Neuronal stem cell (in vitro differentiated cells): Measurements from ENCODE around the gene ACADL.
A peak's percentile ranks its signal among the peaks of the same experiment; 100 is the strongest.

ENCODE experiments used
- DNase-seq: peaks from one replicate; pipeline ENCODE4 v3.0.0-alpha.2; 2013; ENCODE audit warnings: low spot score
- H2AFZ ChIP-seq: one replicate; pipeline ENCODE4 v1.6.1; 2013; ENCODE audit warnings: mild to moderate bottlenecking, low read length, inconsistent platforms
- H2AK5ac ChIP-seq: 2 replicates; pipeline ENCODE4 v1.6.1; 2013; ENCODE audit warnings: low read depth, mild to moderate bottlenecking, inconsistent platforms, low read length, moderate library complexity, mixed read lengths
- H2BK120ac ChIP-seq: 2 replicates; pipeline ENCODE4 v1.6.1; 2013; ENCODE audit warnings: low read depth, mild to moderate bottlenecking, inconsistent platforms, low read length, moderate library complexity, mixed read lengths
- H2BK12ac ChIP-seq: one replicate; pipeline ENCODE4 v1.6.1; 2013; ENCODE audit warnings: low read length, inconsistent platforms
- H2BK15ac ChIP-seq: 2 replicates; pipeline ENCODE4 v1.6.1; 2013; ENCODE audit warnings: mild to moderate bottlenecking, low read length, inconsistent platforms, mixed read lengths
- H2BK5ac ChIP-seq: one replicate; pipeline ENCODE4 v1.6.1; 2013; ENCODE audit warnings: inconsistent platforms, mild to moderate bottlenecking, low read length, moderate library complexity
- H3K14ac ChIP-seq: one replicate; pipeline ENCODE4 v1.6.1; 2013; ENCODE audit warnings: low read length, inconsistent platforms
- H3K18ac ChIP-seq: 2 replicates; pipeline ENCODE4 v1.6.1; 2013; ENCODE audit warnings: low read length, inconsistent platforms
- H3K23ac ChIP-seq: 2 replicates; pipeline ENCODE4 v1.6.1; 2013; ENCODE audit warnings: low read depth, mild to moderate bottlenecking, mixed read lengths, low read length, inconsistent platforms; ENCODE audit not compliant: poor library complexity
- H3K27ac ChIP-seq: replicated peaks from 3 replicates; pipeline ENCODE4 v1.5.1; 2013; ENCODE audit warnings: low read length, inconsistent platforms
- H3K27me3 ChIP-seq, 3 experiments: 2 replicates each; pipeline ENCODE4 v1.6.1; 2013; ENCODE audit warnings: low read length in 3 of 3, mild to moderate bottlenecking in 2 of 3, inconsistent platforms in 1 of 3, low read depth in 1 of 3, mixed read lengths in 1 of 3, moderate library complexity in 1 of 3; ENCODE audit not compliant: control insufficient read depth in 3 of 3, insufficient read depth in 3 of 3
- H3K36me3 ChIP-seq, 2 donors: replicated peaks in 1 of 2; 2 replicates each; pipeline ENCODE4 v1.6.1; 2013; ENCODE audit warnings: low read length in 2 of 2; ENCODE audit not compliant: control insufficient read depth in 2 of 2, insufficient read depth in 2 of 2
- H3K4ac ChIP-seq: 2 replicates; pipeline ENCODE4 v1.6.1; 2013; ENCODE audit warnings: inconsistent platforms, mild to moderate bottlenecking, low read length, moderate library complexity
- H3K4me1 ChIP-seq, 2 donors: 1 replicate in 1 of 2; 2 replicates in 1 of 2; pipeline ENCODE4 v1.6.1; 2013; ENCODE audit warnings: low read length in 2 of 2, low read depth in 1 of 2; ENCODE audit not compliant: control insufficient read depth in 2 of 2, insufficient read depth in 1 of 2
- H3K4me2 ChIP-seq: one replicate; pipeline ENCODE4 v1.6.1; 2013; ENCODE audit warnings: mild to moderate bottlenecking, low read length, inconsistent platforms; ENCODE audit not compliant: insufficient read depth, poor library complexity, severe bottlenecking
- H3K4me3 ChIP-seq, 2 donors: 2 replicates each; pipeline ENCODE4 v1.5.1; 2013; ENCODE audit warnings: low read length in 2 of 2, mild to moderate bottlenecking in 2 of 2, inconsistent platforms in 1 of 2, moderate library complexity in 1 of 2
- H3K79me1 ChIP-seq: one replicate; pipeline ENCODE4 v1.6.1; 2013; ENCODE audit warnings: low read depth, mild to moderate bottlenecking, inconsistent platforms, low read length, moderate library complexity
- H3K9ac ChIP-seq: one replicate; pipeline ENCODE4 v1.6.1; 2013; ENCODE audit warnings: mild to moderate bottlenecking, low read depth, low read length, inconsistent platforms; ENCODE audit not compliant: poor library complexity
- H3K9me3 ChIP-seq, 2 donors: replicated peaks in 1 of 2; 2 replicates each; pipeline versions ENCODE3 to v1.6.1; 2013; ENCODE audit warnings: low read length in 2 of 2, mild to moderate bottlenecking in 2 of 2, inconsistent platforms in 1 of 2, low read depth in 1 of 2, mixed read lengths in 1 of 2, moderate library complexity in 1 of 2; ENCODE audit not compliant: control insufficient read depth in 2 of 2, insufficient read depth in 1 of 2
- H4K8ac ChIP-seq: one replicate; pipeline ENCODE4 v1.6.1; 2013; ENCODE audit warnings: low read depth, mild to moderate bottlenecking, inconsistent platforms, low read length, moderate library complexity
- H4K91ac ChIP-seq: one replicate; pipeline ENCODE4 v1.6.1; 2013; ENCODE audit warnings: low read length, low read depth, mild to moderate bottlenecking, inconsistent platforms; ENCODE audit not compliant: poor library complexity
- WGBS, 2 donors: extraction: QIAGEN DNeasy Blood & Tissue Kit; methylation state at CpG; one replicate each; pipeline ENCODE4 v1.1.7; 2013; ENCODE audit warnings: missing lambda C conversion rate in 2 of 2, mixed read lengths in 1 of 2; ENCODE audit not compliant: insufficient read length in 2 of 2, insufficient replicate concordance in 1 of 2; ENCODE audit errors: extremely low coverage in 2 of 2; 5-methylcytosine and 5-hydroxymethylcytosine counted together

Gene ACADL

GRCh38 chr2:210207929-210208328, 17.3 kb downstream of the ACADL start:
- no peak overlapping the region for H3K23ac ChIP-seq
- no peaks in the 10 kb centered on the region for H3K79me1 ChIP-seq

DNA sequence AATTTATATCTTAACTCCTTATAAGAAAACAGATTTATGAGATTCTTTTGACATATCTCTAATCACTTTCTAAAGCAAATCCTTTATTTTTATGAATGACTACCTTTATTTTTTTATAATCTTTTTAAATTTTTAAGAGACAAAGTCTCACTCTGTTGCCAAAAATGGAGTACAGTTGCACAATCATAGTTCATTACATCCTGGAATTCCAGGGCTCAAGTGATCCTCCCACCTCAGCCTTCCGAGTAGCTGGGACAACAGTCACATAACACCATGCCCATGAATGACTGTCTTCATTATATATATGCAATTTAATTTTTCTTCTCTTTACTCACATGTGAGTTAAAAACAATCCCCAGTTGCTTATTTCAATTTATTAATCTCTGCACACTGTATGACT, 21.7 kb downstream of the ACADL start:
- no peak for DNase-seq
- Histone ChIP-seq H3K27me3 (no peaks in the 10 kb centered on the region), H3K79me1 (no peaks in the 10 kb centered on the region), H3K14ac (no peak overlapping the region), H2BK15ac (no peak overlapping the region), H3K23ac (no peak overlapping the region), H3K9me3 (no peaks in the 10 kb centered on the region), H2BK12ac (no peak overlapping the region), H3K27ac (no peak overlapping the region), H2AK5ac (no peak overlapping the region), H2BK120ac (no peak overlapping the region), H4K8ac (no peak overlapping the region), H3K9ac (no peak overlapping the region), H3K4me2 (no peak overlapping the region), H3K18ac (no peak overlapping the region), H2AFZ (no peak overlapping the region), H3K4me3 (no peak overlapping the region), H2BK5ac (no peak overlapping the region), H3K4me1 (peaks cover 0 to 4% of the 10 kb centered on the region in 2 donors), H4K91ac (no peak overlapping the region), H3K36me3 (no peaks in the 10 kb centered on the region), H3K4ac (no peak overlapping the region)
- no CpG with 5 or more reads among the region's 1 CpG for WGBS, 2 donors

More at GRCh38 chr2:210207929-210208328, 17.3 kb downstream of the ACADL start:
- Histone ChIP-seq H3K14ac (no peak overlapping the region), H4K91ac (no peak overlapping the region), H2BK15ac (no peak overlapping the region), H3K18ac (no peak overlapping the region), H2BK12ac (no peak overlapping the region), H3K27ac (no peak overlapping the region), H3K9me3 (no peaks in the 10 kb centered on the region), H3K36me3 (no peaks in the 10 kb centered on the region), H3K4me3 (no peak overlapping the region), H2BK120ac (no peak overlapping the region), H3K4me2 (no peak overlapping the region), H3K4ac (no peak overlapping the region), H3K27me3 (no peaks in the 10 kb centered on the region), H2BK5ac (no peak overlapping the region), H4K8ac (no peak overlapping the region), H3K9ac (no peak overlapping the region), H3K4me1 (peaks cover 0 to 4% of the 10 kb centered on the region in 2 donors), H2AFZ (no peak overlapping the region), H2AK5ac (no peak overlapping the region)
- no CpG with 5 or more reads among the region's 1 CpG for WGBS, 2 donors
- no peak for DNase-seq

GRCh38 chr2:210203147-210203546, 22.1 kb downstream of the ACADL start:
- Histone ChIP-seq H3K27me3 (no peaks in the 10 kb centered on the region), H3K4ac (no peak overlapping the region), H3K14ac (no peak overlapping the region), H3K9ac (no peak overlapping the region), H4K91ac (no peak overlapping the region), H3K9me3 (no peaks in the 10 kb centered on the region), H3K27ac (no peak overlapping the region), H3K4me3 (no peak overlapping the region), H2BK15ac (no peak overlapping the region), H2BK120ac (no peak overlapping the region), H2AFZ (no peak overlapping the region), H2BK12ac (no peak overlapping the region), H3K4me1 (peaks cover 0 to 4% of the 10 kb centered on the region in 2 donors), H2BK5ac (no peak overlapping the region), H3K4me2 (no peak overlapping the region), H3K79me1 (no peaks in the 10 kb centered on the region), H3K18ac (no peak overlapping the region), H2AK5ac (no peak overlapping the region), H3K23ac (no peak overlapping the region), H3K36me3 (no peaks in the 10 kb centered on the region), H4K8ac (no peak overlapping the region)
- WGBS, 2 donors, result 100% methylated on average over 1 of the region's 1 CpG
- no peak for DNase-seq

GRCh38 chr2:210199854-210200253, 25.4 kb downstream of the ACADL start:
- no peak overlapping the region for H3K9ac ChIP-seq
- no peak overlapping the region for H2BK120ac ChIP-seq
- H4K91ac ChIP-seq, result no peak overlapping the region
- H3K4me1 ChIP-seq, result peaks cover 0 to 4% of the 10 kb centered on the region in 2 donors
- H3K27me3 ChIP-seq, result no peaks in the 10 kb centered on the region
- no peak overlapping the region for H2BK5ac ChIP-seq
- H3K23ac ChIP-seq, result no peak overlapping the region
- H2BK12ac ChIP-seq, result no peak overlapping the region
- H3K4ac ChIP-seq, result no peak overlapping the region
- no CpG with 5 or more reads among the region's 3 CpGs for WGBS, 2 donors
- H3K14ac ChIP-seq, result no peak overlapping the region
- no peaks in the 10 kb centered on the region for H3K9me3 ChIP-seq
- H4K8ac ChIP-seq, result no peak overlapping the region
- H3K18ac ChIP-seq, result no peak overlapping the region
- H2AK5ac ChIP-seq, result peak overlapping the region; percentile 56
- no peaks in the 10 kb centered on the region for H3K79me1 ChIP-seq
- no peak overlapping the region for H3K4me3 ChIP-seq
- H3K36me3 ChIP-seq, result no peaks in the 10 kb centered on the region
- no peak overlapping the region for H3K27ac ChIP-seq
- H3K4me2 ChIP-seq, result no peak overlapping the region
- no peak overlapping the region for H2BK15ac ChIP-seq
- H2AFZ ChIP-seq, result no peak overlapping the region
- DNase-seq, result no peak
